ENCODE results near the gene PAK6. TPM values are rescaled to one million over a fixed set of nuclear protein-coding genes. Genes with fewer than 3 reads are reported as not detected.

Gene PAK6
- total RNA-seq, 1 donor from 2014 or later: not detected

DNA sequence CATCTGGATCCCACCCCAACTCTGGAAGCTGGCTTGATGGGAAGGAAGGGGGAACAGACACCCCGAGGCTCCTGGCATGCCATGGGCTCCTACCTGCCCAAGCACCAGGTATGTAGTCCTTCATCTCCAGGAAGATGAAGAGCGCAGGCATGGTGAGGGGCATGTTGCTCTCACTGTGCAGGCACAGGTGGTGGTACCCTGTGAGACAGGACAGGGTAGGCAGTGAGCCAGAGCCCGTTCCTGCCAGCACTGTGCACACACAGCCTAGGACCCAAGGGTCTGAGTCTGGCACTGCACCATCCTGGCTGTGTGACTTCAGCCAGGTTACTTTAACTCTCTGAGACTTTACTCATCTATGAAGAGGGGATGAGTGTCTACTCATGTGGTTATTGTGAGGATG is 53.4 kb downstream of the PAK6 start:
- Mint-ChIP-seq H3K36me3 (ENCODE audit: unreplicated experiment) (no peaks in the 10 kb centered on the region), H3K27me3 (ENCODE audit: unreplicated experiment) (peaks cover 19% of the 10 kb centered on the region), H3K4me1 (ENCODE audit: low read depth, unreplicated experiment) (peaks cover 3% of the 10 kb centered on the region), H3K9me3 (ENCODE audit: unreplicated experiment) (peaks cover 7% of the 10 kb centered on the region), H3K27ac (ENCODE audit: unreplicated experiment) (no peak overlapping the region), H3K4me3 (ENCODE audit: unreplicated experiment) (no peak overlapping the region)
- no peak for TF ChIP-seq CTCF (IDR thresholded peaks at IDR 0.05; ENCODE audit: partially characterized antibody, unreplicated experiment)
- DNase-seq: no peak

- Mint-ChIP-seq H3K27me3 (ENCODE audit: unreplicated experiment) (peaks cover 19% of the 10 kb centered on the region), H3K27ac (ENCODE audit: unreplicated experiment) (no peak overlapping the region), H3K36me3 (ENCODE audit: unreplicated experiment) (no peaks in the 10 kb centered on the region), H3K9me3 (ENCODE audit: unreplicated experiment) (peaks cover 7% of the 10 kb centered on the region), H3K4me1 (ENCODE audit: low read depth, unreplicated experiment) (peaks cover 3% of the 10 kb centered on the region), H3K4me3 (ENCODE audit: unreplicated experiment) (no peak overlapping the region)
- DNase-seq: no peak
- no peak for TF ChIP-seq CTCF (IDR thresholded peaks at IDR 0.05; ENCODE audit: partially characterized antibody, unreplicated experiment)
Observed at GRCh38 chr15:40293006-40293405, 54.1 kb downstream of the PAK6 start.

GRCh38 chr15:40293905-40294895 is 55.3 kb downstream of the PAK6 start:
- no peak for TF ChIP-seq CTCF (IDR thresholded peaks at IDR 0.05; ENCODE audit: partially characterized antibody, unreplicated experiment)
- no peak overlapping the region for H3K4me3 Mint-ChIP-seq (ENCODE audit: unreplicated experiment)
- H3K9me3 Mint-ChIP-seq (ENCODE audit: unreplicated experiment): peaks cover 5% of the 10 kb centered on the region
- H3K27ac Mint-ChIP-seq (ENCODE audit: unreplicated experiment): no peak overlapping the region
- peaks cover 3% of the 10 kb centered on the region for H3K4me1 Mint-ChIP-seq (ENCODE audit: low read depth, unreplicated experiment)
- H3K36me3 Mint-ChIP-seq (ENCODE audit: unreplicated experiment): peaks cover 2% of the 10 kb centered on the region
- no peak for DNase-seq
- peaks cover 18% of the 10 kb centered on the region for H3K27me3 Mint-ChIP-seq (ENCODE audit: unreplicated experiment)

DNA sequence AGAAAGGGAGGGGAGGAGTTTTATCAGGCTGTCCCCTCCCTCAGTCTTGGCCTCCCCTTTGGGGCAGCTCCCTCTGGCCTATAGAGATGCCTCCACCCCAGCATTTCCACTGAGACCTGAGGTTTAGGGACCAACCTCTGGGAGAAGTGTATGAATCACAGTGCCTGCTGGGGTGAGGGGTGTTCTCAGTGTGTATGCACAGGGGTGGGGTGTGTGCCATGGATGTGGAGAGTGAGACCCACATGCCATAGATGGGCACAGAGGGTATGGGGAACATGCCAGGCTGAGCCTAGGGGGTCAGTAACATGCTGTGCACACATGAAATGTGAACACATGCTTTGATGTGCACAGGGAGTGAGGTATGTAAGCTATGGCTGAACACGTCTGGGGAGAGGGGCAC is 56.4 kb downstream of the PAK6 start:
- H3K4me1 Mint-ChIP-seq (ENCODE audit: low read depth, unreplicated experiment): peaks cover 3% of the 10 kb centered on the region
- no peak for TF ChIP-seq CTCF (IDR thresholded peaks at IDR 0.05; ENCODE audit: partially characterized antibody, unreplicated experiment)
- H3K4me3 Mint-ChIP-seq (ENCODE audit: unreplicated experiment): no peak overlapping the region
- H3K9me3 Mint-ChIP-seq (ENCODE audit: unreplicated experiment): peaks cover 6% of the 10 kb centered on the region
- no peak overlapping the region for H3K27ac Mint-ChIP-seq (ENCODE audit: unreplicated experiment)
- peaks cover 12% of the 10 kb centered on the region for H3K27me3 Mint-ChIP-seq (ENCODE audit: unreplicated experiment)
- H3K36me3 Mint-ChIP-seq (ENCODE audit: unreplicated experiment): peaks cover 8% of the 10 kb centered on the region
- DNase-seq: no peak

Data from glutamatergic neuron (in vitro differentiated cells).